Heart left ventricle (tissue), 13 donors: ENCODE data around the gene RRAGC.

Source experiments
- POLR2A ChIP-seq, 2 donors: fragments of 450-650 bp; IDR thresholded peaks; one replicate each; pipeline ENCODE4 v1.6.1; 2017; ENCODE audit warnings: antibody characterized with exemption in 2 of 2, mild to moderate bottlenecking in 2 of 2, moderate library complexity in 2 of 2
- TF ChIP-seq, protein P1 (sequence below), 12 donors: fragments of 200-600 bp; sonication (generic) in 4 of 12; IDR thresholded peaks; one replicate each; pipeline versions ENCODE4 v1.5.0 to v1.8.0; 2018 to 2022; ENCODE audit warnings: antibody characterized with exemption in 12 of 12, mild to moderate bottlenecking in 5 of 12
- donor health status: ischemic (EF 13 %, LVEDD 7.1; RV severe dilation, severe dysfunction).
- donor health status: DM: no; HTN: yes; CAD: no.
- donor health status: DM: no; HTN: no; CAD: no.
- donor health status: ischemic (EF 25% LVEDD 6.9; RV normal size, moderate dysfunction).
- donor health status: ischemic (EF 25% LVEDD 5.7; RV mildly dilated, moderate dysfunction).
- donor health status: ischemic (EF 35%, LVEDD 5.7; RV mildly dilated, moderate dysfunction).
- donor health status: nonischemic (EF 11% LVEDD 7.7; RV severe dilation, severe dysfunction).
- donor health status: DM: yes; HTN: yes; CAD: no.
- donor health status: PGD.
- donor health status: ischemic (EF 29% LVEDD 5.4; RV normal size, mild dysfunction).
- donor health status: nonischemic (EF 23%, LVEDD 6.1; RV moderate dilation, normal function).

DNA sequence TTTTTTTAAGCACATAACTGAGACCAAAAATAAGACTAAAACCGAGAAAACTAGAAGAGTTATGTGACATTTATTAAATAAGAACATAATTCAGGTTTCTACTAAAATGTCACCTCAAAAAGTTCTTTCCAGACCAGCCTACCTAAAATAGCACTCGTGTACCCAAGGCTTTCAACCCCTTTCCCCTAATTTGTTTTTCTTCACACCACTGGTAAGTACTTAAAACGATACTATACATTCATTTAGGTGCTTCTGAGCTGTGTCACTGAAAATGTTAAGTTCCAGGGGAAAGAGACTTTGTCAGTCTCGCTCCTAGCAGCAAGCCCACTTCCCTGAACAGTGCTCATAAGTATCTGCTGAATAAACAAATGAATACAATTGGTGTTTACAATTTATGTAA, 6.8 kb downstream of the RRAGC start:
- TF ChIP-seq, protein P1, sequence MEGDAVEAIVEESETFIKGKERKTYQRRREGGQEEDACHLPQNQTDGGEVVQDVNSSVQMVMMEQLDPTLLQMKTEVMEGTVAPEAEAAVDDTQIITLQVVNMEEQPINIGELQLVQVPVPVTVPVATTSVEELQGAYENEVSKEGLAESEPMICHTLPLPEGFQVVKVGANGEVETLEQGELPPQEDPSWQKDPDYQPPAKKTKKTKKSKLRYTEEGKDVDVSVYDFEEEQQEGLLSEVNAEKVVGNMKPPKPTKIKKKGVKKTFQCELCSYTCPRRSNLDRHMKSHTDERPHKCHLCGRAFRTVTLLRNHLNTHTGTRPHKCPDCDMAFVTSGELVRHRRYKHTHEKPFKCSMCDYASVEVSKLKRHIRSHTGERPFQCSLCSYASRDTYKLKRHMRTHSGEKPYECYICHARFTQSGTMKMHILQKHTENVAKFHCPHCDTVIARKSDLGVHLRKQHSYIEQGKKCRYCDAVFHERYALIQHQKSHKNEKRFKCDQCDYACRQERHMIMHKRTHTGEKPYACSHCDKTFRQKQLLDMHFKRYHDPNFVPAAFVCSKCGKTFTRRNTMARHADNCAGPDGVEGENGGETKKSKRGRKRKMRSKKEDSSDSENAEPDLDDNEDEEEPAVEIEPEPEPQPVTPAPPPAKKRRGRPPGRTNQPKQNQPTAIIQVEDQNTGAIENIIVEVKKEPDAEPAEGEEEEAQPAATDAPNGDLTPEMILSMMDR (IDR thresholded peaks at IDR 0.05), result no peak
- TF ChIP-seq POLR2A (IDR thresholded peaks at IDR 0.05), result no peak
